ENCODE data around the gene COL7A1. TPM values are rescaled to one million over a fixed set of nuclear protein-coding genes. Genes with fewer than 3 reads are reported as not detected.

The COL7A1 gene
- total RNA-seq (2021) (91.2 and 151 TPM in 2 replicates), Bru-seq, nascent RNA (percentile 64 among the genes with signal in this experiment), BruChase-seq, experiment 1, labeled RNA remaining after a 2-hour chase (percentile 80 among the genes with signal in this experiment), BruChase-seq, experiment 2, labeled RNA remaining after a 6-hour chase (percentile 92 among the genes with signal in this experiment)
- long read RNA-seq, partial matches to known transcripts: 13 of 22 reads
- long read RNA-seq, other reads (novel, unspliced or antisense): 8 of 22 reads

DNA sequence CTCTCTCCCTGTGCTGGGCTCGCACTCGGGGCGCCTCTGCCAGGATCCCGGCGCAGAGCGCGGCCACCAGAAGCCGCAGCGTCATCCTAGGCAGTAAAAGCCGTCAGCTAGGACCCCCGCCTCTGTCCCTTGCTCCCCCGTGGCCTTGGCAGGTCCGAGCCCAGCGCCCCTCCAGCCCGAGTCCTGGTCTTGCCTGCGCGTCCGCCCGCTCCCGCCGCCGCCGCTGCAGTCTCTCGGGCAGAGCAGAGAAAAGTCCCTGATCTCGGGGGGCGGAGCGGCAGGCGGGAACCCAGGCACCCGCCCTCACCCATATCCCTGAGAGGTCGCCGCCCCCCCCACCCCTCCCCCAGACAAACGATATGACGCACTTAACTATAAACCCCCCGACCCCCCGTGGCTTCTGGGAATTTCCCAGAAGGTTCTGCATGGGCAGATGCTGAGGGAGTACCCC is at the start of gene COL7A1:
Gene COL7A1 (minus strand): TSS at position 255 of the 451 bp plus-strand sequence. CDS start 170 bp downstream, at position 85.
- peaks cover 53% of the 10 kb centered on the region for H3K4me1 ChIP-seq (replicated peaks; ENCODE audit: insufficient read depth)
- no peaks in the 10 kb centered on the region for H3K27me3 ChIP-seq (ENCODE audit: insufficient read depth, low read depth)
- H3F3A ChIP-seq (ENCODE audit: insufficient read depth, low read depth): peaks cover 35% of the 10 kb centered on the region
- ChIA-PET CTCF (no interaction called here), POLR2A (ENCODE audit: unreplicated experiment) (interaction anchor here (0.6 kb wide), 1 partner anchor 68 kb away, joined by 3 read pairs; the partner anchor contains the start of gene CELSR3)
- no peak for DNase-seq
- H3K27ac ChIP-seq: peak within 1 kb of the TSS; percentile 19
- H4K20me1 ChIP-seq (ENCODE audit: insufficient read depth): no peaks in the 10 kb centered on the region
- TF ChIP-seq, protein P1, sequence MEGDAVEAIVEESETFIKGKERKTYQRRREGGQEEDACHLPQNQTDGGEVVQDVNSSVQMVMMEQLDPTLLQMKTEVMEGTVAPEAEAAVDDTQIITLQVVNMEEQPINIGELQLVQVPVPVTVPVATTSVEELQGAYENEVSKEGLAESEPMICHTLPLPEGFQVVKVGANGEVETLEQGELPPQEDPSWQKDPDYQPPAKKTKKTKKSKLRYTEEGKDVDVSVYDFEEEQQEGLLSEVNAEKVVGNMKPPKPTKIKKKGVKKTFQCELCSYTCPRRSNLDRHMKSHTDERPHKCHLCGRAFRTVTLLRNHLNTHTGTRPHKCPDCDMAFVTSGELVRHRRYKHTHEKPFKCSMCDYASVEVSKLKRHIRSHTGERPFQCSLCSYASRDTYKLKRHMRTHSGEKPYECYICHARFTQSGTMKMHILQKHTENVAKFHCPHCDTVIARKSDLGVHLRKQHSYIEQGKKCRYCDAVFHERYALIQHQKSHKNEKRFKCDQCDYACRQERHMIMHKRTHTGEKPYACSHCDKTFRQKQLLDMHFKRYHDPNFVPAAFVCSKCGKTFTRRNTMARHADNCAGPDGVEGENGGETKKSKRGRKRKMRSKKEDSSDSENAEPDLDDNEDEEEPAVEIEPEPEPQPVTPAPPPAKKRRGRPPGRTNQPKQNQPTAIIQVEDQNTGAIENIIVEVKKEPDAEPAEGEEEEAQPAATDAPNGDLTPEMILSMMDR (conservative IDR thresholded peaks at IDR 0.05): no peak
- TF ChIP-seq EZH2 (IDR thresholded peaks at IDR 0.05; ENCODE audit: low read depth): no peak
- intact Hi-C loops (cut with micrococcal nuclease; ENCODE audit: unreplicated experiment): loop anchor here (1.0 to 5.0 kb wide), 4 partner anchors 38 to 128 kb away; partner anchors contain the start of genes CELSR3, PFKFB4 and SLC26A6
- peaks cover 16% of the 10 kb centered on the region for H3K79me2 ChIP-seq (ENCODE audit: low read depth)
- H3K4me3 ChIP-seq: peak within 1 kb of the TSS; percentile 62
- peak within 1 kb of the TSS; percentile 80 for H2AFZ ChIP-seq
- H3K9me3 ChIP-seq (ENCODE audit: insufficient read depth, low read depth): no peaks in the 10 kb centered on the region
- H3K36me3 ChIP-seq (ENCODE audit: low read depth): no peaks in the 10 kb centered on the region
- no peaks in the 10 kb centered on the region for H3K9me2 ChIP-seq (ENCODE audit: insufficient read depth)
- peak within 1 kb of the TSS; percentile 92 for H3K4me2 ChIP-seq
- no TSS peak for BruUV-seq (replicated peaks)

DNA sequence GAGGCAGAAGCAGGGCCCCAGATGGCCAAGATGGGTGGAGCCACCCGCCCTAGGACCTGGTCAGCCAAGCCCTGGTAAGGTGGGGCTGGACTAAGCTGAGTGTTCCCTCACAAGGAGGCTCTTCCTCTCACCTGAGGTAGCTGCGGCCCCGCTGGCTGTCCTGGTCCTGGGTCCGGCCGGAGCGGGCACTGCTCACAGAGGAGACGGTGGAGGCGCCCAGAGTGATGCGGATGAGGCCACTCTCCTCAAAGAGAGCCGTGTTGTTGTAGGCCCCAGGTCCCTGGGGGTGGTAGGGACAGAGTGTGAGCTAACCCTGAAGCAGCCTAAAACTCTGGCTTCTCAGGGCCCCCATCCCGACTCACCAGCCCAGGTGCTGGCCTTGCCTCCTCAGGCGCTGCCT is 47.5 kb upstream of the COL7A1 start:
- POLR2A ChIA-PET (ENCODE audit: unreplicated experiment): no interaction called here
- Histone ChIP-seq H3K9me2 (ENCODE audit: insufficient read depth) (no peaks in the 10 kb centered on the region), H3K27ac (no peak overlapping the region), H3K79me2 (ENCODE audit: low read depth) (no peaks in the 10 kb centered on the region), H3K27me3 (ENCODE audit: insufficient read depth, low read depth) (no peaks in the 10 kb centered on the region), H3K4me2 (no peak overlapping the region), H3K4me1 (replicated peaks; ENCODE audit: insufficient read depth) (no peaks in the 10 kb centered on the region), H3K9me3 (ENCODE audit: insufficient read depth, low read depth) (no peaks in the 10 kb centered on the region), H3F3A (ENCODE audit: insufficient read depth, low read depth) (no peaks in the 10 kb centered on the region), H4K20me1 (ENCODE audit: insufficient read depth) (no peaks in the 10 kb centered on the region), H2AFZ (no peak overlapping the region), H3K4me3 (no peak overlapping the region), H3K36me3 (ENCODE audit: low read depth) (no peaks in the 10 kb centered on the region)
- CTCF ChIA-PET: no interaction called here
- no TSS peak for BruUV-seq (replicated peaks)
- intact Hi-C loops (cut with micrococcal nuclease; ENCODE audit: unreplicated experiment): no loop called here
- DNase-seq: no peak
- TF ChIP-seq EZH2 (IDR thresholded peaks at IDR 0.05; ENCODE audit: low read depth): no peak
- TF ChIP-seq, protein P1 (conservative IDR thresholded peaks at IDR 0.05): no peak

GRCh38 chr3:48641396-48641795 is 46.3 kb upstream of the COL7A1 start:
- H2AFZ ChIP-seq: no peak overlapping the region
- H4K20me1 ChIP-seq (ENCODE audit: insufficient read depth): no peaks in the 10 kb centered on the region
- TF ChIP-seq, protein P1 (conservative IDR thresholded peaks at IDR 0.05): no peak
- no peak for TF ChIP-seq EZH2 (IDR thresholded peaks at IDR 0.05; ENCODE audit: low read depth)
- no peak for DNase-seq
- no peaks in the 10 kb centered on the region for H3K36me3 ChIP-seq (ENCODE audit: low read depth)
- H3K4me2 ChIP-seq: no peak overlapping the region
- H3K27me3 ChIP-seq (ENCODE audit: insufficient read depth, low read depth): no peaks in the 10 kb centered on the region
- POLR2A ChIA-PET (ENCODE audit: unreplicated experiment): no interaction called here
- H3K79me2 ChIP-seq (ENCODE audit: low read depth): no peaks in the 10 kb centered on the region
- no TSS peak for BruUV-seq (replicated peaks)
- H3K9me3 ChIP-seq (ENCODE audit: insufficient read depth, low read depth): no peaks in the 10 kb centered on the region
- intact Hi-C loops (cut with micrococcal nuclease; ENCODE audit: unreplicated experiment): no loop called here
- H3K27ac ChIP-seq: no peak overlapping the region
- CTCF ChIA-PET: no interaction called here
- no peaks in the 10 kb centered on the region for H3K9me2 ChIP-seq (ENCODE audit: insufficient read depth)
- H3F3A ChIP-seq (ENCODE audit: insufficient read depth, low read depth): no peaks in the 10 kb centered on the region
- H3K4me1 ChIP-seq (replicated peaks; ENCODE audit: insufficient read depth): no peaks in the 10 kb centered on the region
- no peak overlapping the region for H3K4me3 ChIP-seq
